HPDE6-E6E7 (cell line): Measurements from ENCODE around the gene SMAD9.

Experiments used
- DNase-seq: peaks from one replicate; pipeline ENCODE4 v3.0.0; 2011; ENCODE audit warnings: missing footprints; ENCODE audit errors: extremely low spot score

SMAD9 gene

DNA sequence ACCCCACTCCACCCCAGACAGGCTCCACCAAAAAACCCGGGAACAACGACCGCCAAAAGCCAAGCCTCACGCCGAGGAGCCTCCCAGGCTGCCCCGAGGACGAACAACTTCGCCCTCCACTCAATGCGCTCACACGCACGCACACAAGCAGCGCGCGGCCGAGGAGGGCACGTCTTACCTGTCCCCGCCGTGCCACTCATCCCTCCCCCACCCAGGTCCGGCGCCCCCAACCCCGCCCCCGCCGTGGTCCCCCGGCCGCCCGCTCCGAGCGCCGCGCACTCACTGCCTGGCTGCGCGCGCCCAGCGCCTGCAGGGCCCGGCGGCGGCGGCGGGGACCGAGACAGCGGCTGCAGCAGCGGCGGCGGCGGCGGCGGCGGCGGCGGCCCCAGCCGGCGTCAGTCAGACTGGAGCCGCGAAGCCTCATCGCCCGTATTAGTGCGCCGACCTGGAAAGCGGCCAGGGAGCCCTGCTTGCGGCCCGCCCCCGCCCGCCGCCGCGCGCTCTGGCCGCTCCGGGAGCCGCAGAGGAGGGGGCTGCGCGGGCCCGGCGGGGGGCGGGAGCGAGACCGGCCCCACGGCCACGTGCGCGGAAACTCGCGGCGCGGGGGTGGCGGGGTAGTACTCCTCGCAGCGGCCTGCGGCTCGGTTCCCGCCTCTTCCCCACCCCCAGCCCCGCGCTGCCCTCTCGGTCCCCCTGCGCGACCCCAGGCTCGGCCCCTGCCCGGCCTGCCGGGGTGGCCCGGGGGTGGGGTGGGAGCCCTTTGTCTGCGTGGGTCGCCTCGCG lies at the start of gene SMAD9:
TSS of gene SMAD9 (minus strand) at position 406 of the 783 bp plus-strand sequence. CDS start 40,549 bp downstream, outside the sequence.
- peak; percentile 11 for DNase-seq

DNA sequence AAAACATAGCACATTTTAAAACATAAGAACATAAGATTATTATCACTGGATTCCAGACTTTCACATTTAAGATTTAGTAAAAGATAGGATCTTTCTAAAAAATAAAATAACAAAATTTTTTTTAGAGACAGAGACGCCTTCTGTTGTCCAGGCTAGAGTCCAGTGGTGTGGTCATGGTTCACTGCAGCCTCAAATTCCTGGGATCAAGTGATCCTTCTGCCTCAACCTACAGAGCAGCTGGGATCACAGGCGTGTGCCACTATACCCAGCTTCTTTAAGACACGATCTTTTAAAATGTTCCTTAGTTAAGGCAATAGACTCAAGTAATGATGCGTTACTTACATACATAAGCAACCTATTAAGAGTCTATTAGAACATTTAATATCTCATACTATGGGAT lies 46.4 kb upstream of the SMAD9 start:
- no peak for DNase-seq

DNA sequence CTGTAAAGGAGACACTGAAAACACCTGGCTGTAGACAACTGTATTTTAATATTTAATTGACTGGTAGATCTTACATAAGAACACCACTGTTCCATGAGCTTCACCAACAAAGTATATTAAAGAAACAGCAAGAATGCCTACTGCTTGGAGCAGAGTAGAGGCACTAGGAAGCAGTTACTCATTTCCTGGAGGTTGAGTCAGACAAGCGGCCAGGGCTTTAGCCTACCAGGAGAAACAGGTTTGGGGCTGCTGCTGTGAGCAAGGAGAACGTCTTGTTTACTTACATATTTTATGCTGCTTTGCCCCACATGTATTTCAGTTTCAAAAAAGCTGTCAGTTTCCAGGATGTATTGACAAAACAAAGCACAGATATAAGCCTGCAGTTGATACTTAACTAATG lies 45.7 kb upstream of the SMAD9 start:
- peak; percentile 57 for DNase-seq

- no peak for DNase-seq
Observed at GRCh38 chr13:36959456-36960116, 39.5 kb upstream of the SMAD9 start.

- no peak for DNase-seq
Observed at GRCh38 chr13:36954542-36954941, 34.5 kb upstream of the SMAD9 start.

- DNase-seq = no peak
Observed at GRCh38 chr13:36950920-36951319, 30.9 kb upstream of the SMAD9 start.

GRCh38 chr13:36950330-36950729 lies 30.3 kb upstream of the SMAD9 start:
- no peak for DNase-seq

DNA sequence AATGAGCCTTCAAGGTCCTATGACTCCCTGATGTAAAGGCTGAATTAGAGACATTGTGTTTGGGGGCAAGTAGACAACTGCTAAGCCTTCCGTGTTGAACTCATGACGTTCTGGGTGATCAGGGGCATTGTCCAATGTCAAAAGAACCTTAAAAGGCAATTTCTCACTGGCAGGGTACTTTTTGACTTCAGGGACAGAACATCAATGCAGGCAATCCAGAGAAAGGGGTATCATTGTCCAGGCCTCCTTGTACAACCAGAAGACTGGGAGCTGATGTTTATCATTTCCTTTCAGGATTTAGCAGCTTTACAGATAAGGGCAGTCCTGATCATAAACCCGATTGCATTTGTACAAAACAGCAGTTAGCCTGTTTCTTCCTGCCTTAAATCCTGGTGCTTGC lies 25.0 kb upstream of the SMAD9 start:
- DNase-seq = no peak

DNA sequence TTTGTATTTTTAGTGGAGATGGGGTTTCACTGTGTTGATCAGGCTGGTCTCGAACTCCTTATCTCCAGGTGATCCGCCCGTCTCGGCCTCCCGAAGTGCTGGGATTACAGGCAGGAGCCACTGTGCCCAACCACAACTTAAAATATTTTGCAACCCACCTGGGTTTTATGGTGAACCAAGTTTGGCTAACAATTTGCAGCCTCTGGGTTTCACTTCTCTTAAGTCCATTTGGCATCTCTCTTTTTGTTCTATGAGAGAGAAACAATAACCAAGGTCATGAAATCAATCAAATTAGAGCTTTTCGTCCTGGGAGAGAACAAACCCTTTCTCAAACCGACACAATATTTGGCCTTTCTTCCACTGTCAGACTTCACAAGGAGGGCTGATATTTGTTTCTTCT lies 5.6 kb upstream of the SMAD9 start:
- DNase-seq = no peak

- DNase-seq = no peak
Observed at GRCh38 chr13:36924001-36924400, 4.0 kb upstream of the SMAD9 start.

DNA sequence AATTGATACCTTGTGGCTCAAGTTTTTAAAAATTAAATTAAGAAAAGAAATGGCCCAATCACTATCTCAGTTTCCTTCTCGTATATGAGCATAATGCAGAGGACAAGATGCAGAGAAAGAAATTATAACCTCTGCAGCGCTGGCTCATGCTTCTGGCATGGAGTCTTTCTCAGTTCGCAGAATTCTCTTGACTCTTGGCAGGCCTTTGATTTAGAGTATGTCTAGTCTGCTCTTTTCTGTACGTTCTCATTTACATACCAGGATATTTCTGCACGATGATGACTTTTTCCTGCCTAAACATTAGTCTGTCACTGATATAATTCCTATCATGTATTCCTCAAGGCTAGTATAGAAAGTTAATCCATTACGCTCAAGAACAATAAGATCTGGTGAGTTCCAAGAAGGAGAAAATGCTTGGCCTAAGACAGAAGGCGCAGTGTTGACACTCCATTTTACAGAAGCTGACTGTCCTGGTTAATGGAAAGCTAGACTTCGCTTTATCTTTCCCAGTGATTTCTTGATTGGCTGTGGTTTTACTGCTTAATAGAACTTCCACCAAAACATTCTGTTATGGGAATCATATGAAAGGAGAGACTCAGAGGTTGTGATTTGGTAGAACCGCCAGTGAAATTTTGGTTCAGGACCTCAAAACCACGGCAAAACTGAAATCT lies 1.7 kb upstream of the SMAD9 start:
- DNase-seq = no peak

GRCh38 chr13:36920616-36921185 lies 663 bp upstream of the SMAD9 start:
- no peak for DNase-seq

GRCh38 chr13:36919171-36919832 lies 736 bp downstream of the SMAD9 start:
- no peak for DNase-seq

- no peak for DNase-seq
Observed at GRCh38 chr13:36918246-36919131, 1.5 kb downstream of the SMAD9 start.

DNA sequence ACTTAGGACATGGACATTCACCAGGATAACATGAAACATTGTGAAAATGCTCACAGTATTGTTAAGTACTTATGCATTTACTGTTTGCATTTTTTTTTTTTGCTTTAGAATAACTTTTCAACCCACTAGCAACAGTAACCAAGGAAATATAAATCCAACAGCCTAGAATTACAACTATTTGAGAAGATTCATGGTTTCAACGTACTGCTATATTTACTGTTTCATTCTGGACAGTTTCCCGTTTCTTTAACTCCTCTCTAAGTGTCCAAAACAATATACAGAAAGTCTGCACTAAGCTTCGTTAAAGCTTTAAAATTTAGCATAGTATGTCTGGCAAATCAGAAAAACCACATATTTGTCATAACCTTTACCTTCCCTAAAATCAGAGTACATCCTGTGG lies 2.7 kb downstream of the SMAD9 start:
- DNase-seq = no peak

GRCh38 chr13:36915896-36916640 lies 4.0 kb downstream of the SMAD9 start:
- no peak for DNase-seq

DNA sequence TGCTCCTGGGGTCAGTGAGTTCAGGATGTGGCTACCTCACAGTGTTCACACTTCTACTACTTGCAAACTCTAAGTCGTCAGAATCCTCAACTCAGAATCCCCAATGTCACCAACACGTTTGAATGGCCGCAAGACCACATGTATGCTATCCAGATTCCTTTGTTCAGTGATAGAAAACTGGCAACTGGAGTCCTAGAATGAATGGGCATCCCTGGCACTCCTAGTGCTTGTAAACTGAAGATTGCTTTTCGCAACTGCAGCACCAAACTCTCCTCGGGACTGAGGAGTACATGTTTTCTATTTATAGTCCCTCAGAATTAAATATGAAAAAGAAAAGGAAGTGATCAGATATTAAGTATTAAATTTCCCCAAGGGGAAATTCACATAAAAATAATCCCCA lies 4.9 kb downstream of the SMAD9 start:
- DNase-seq = no peak

DNA sequence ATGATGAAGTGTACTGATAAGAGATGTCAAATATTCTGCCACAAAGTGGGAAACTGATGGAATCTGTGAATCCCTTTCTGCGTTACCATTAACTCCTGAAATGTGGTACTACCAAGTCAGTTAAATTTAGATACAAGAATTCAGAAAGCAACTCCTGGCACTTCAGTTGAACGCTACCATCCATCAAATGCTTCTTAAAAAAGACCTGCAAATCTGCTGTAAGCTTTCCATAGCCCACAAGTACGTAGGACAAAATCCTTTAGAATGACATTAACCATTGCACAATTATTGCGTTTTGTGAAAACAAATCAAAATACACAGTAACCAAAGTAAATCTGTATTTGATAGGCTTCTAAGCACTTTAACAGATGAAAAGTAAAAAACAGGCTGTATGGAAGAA lies 5.4 kb downstream of the SMAD9 start:
- DNase-seq = no peak

DNA sequence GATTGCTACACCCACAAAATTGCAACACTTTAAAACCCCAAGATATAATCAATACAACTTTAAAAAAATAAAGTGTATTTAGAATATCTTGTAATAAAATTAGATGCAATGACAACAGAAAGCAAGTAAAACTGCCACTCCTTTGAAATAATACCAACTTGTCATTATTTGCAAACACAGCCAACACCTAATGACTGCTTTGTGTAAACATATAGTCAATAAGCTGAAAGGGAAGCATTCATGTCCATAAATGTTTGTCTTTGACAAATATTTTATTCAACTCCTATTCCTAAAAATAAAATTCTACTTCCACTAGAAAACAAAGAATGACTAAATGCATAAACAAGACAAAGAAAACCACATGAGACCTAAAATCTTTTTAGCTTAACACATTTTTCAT lies 6.6 kb downstream of the SMAD9 start:
- DNase-seq = no peak

- DNase-seq = no peak
Observed at GRCh38 chr13:36912973-36913372, 7.1 kb downstream of the SMAD9 start.
